Activated CD4-positive, alpha-beta T cell treated with anti-CD3 and anti-CD28 coated beads, Interleukin-2, amount 10 ng/mL, durations not matched to agents 7 days and 5 days (primary cell): ENCODE measurements around the gene KANK4. TPM values are rescaled to one million over a fixed set of nuclear protein-coding genes. Genes with fewer than 3 reads are reported as not detected.

Experiments used
- CTCF ChIA-PET: fragments of 350-600 bp; sonication (Branson Sonifier 250); formaldehyde crosslinking; loops from one replicate; lab custom pipeline; 2021; ENCODE audit warnings: antibody characterized with exemption; lab: Charles Lee
- POLR2A ChIA-PET: fragments of 350-600 bp; sonication (Branson Sonifier 250); formaldehyde crosslinking; loops from one replicate; lab custom pipeline; 2021; ENCODE audit warnings: antibody characterized with exemption; lab: Charles Lee
- DNase-seq: peaks from one replicate; pipeline ENCODE4 v3.0.0-alpha.2; 2020
- H3K27ac Mint-ChIP-seq: one replicate; pipeline ENCODE4 v1.8.0; 2021; ENCODE audit warnings: mild to moderate bottlenecking, moderate library complexity, mixed read lengths
- H3K27me3 Mint-ChIP-seq: one replicate; pipeline ENCODE4 v1.8.0; 2021; ENCODE audit warnings: mixed read lengths
- H3K36me3 Mint-ChIP-seq: one replicate; pipeline ENCODE4 v1.8.0; 2021; ENCODE audit warnings: low read depth, mixed read lengths
- H3K4me1 Mint-ChIP-seq: one replicate; pipeline ENCODE4 v1.8.0; 2021; ENCODE audit warnings: mixed read lengths
- H3K4me3 Mint-ChIP-seq: one replicate; pipeline ENCODE4 v1.8.0; 2021; ENCODE audit warnings: mild to moderate bottlenecking, moderate library complexity, mixed read lengths
- H3K9me3 Mint-ChIP-seq: one replicate; pipeline ENCODE4 v1.8.0; 2021; ENCODE audit warnings: mixed read lengths
- total RNA-seq, 2 experiments: library from RNA; stranded (reverse); gene quantifications; one replicate each; pipeline ENCODE4 v1.2.3, GENCODE V29; 2021

The KANK4 gene
- total RNA-seq, 2 experiments from 2014 or later: not detected

DNA sequence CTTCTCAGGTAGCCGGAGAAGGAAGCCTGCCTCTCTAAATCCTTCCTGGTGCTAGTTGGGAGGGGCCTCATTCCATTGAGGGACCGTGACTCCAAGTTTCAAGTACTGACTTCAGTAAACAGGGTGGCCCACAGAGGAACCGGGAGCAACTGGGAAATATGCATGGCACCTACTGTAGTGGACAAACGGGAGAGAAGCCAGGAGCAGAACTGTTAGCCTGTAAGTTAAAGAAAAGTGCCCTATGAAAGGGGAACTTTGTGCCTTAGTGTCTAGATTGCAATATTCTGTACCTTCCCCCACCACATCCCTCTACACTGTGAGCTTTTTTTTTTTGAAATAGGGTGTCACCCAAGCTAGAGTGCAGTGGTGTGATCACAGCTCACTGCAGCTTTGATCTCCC lies 33.2 kb upstream of the KANK4 start:
- no peak for DNase-seq
- no peaks in the 10 kb centered on the region for H3K4me1 Mint-ChIP-seq
- ChIA-PET POLR2A (no interaction called here), CTCF (no interaction called here)
- no peak overlapping the region for H3K27ac Mint-ChIP-seq
- no peak overlapping the region for H3K4me3 Mint-ChIP-seq
- H3K36me3 Mint-ChIP-seq: no peaks in the 10 kb centered on the region
- H3K27me3 Mint-ChIP-seq: no peaks in the 10 kb centered on the region
- no peaks in the 10 kb centered on the region for H3K9me3 Mint-ChIP-seq

DNA sequence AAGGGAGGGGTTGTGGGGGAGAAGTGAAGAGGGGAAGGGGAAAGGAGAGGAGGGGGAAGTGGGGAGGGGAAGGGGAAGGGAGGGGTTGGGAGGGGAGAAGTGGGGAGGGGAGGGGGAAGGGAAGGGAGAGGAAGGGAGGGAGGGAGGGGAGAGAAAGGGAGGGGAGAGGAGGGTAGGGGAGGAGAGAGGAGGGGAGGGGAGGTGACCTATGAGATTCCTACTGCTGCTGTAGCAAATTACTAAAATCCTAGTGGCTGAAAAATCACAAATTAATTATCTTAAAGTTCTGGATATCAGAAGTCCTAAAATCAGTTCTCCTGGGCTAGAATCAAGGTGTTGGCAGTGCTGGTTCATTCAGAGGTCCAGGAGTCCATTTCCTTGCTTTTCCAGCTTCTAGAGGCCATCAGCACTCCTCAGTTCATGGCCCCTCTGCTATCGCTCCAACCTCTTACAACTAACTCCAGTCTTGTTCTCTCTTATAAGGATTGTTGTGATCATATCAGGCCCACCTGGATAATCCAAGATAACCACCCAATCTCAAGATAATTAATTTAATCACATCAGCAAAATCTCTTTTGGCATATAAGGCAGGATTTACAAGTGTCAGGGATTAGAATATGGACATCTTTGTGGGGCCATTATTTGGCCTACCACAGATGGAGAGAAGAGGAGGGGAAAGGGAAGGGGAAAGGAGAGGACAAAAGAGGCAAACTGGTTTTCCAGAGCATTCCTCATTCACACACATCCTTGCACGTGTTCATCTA lies 30.4 kb upstream of the KANK4 start:
- Mint-ChIP-seq H3K36me3 (no peaks in the 10 kb centered on the region), H3K4me1 (no peaks in the 10 kb centered on the region), H3K9me3 (no peaks in the 10 kb centered on the region), H3K4me3 (no peak overlapping the region), H3K27me3 (no peaks in the 10 kb centered on the region), H3K27ac (no peak overlapping the region)
- no peak for DNase-seq
- ChIA-PET POLR2A (no interaction called here), CTCF (no interaction called here)

- H3K4me3 Mint-ChIP-seq: no peak overlapping the region
- ChIA-PET CTCF (no interaction called here), POLR2A (no interaction called here)
- no peaks in the 10 kb centered on the region for H3K9me3 Mint-ChIP-seq
- H3K27me3 Mint-ChIP-seq: no peaks in the 10 kb centered on the region
- DNase-seq: no peak
- H3K36me3 Mint-ChIP-seq: no peaks in the 10 kb centered on the region
- H3K4me1 Mint-ChIP-seq: no peaks in the 10 kb centered on the region
- no peak overlapping the region for H3K27ac Mint-ChIP-seq
Observed at GRCh38 chr1:62346886-62347285, 27.7 kb upstream of the KANK4 start.

GRCh38 chr1:62343911-62344310 lies 24.7 kb upstream of the KANK4 start:
- Mint-ChIP-seq H3K36me3 (no peaks in the 10 kb centered on the region), H3K27ac (no peak overlapping the region), H3K4me3 (no peak overlapping the region), H3K9me3 (no peaks in the 10 kb centered on the region), H3K4me1 (no peaks in the 10 kb centered on the region), H3K27me3 (no peaks in the 10 kb centered on the region)
- ChIA-PET POLR2A (no interaction called here), CTCF (no interaction called here)
- no peak for DNase-seq

DNA sequence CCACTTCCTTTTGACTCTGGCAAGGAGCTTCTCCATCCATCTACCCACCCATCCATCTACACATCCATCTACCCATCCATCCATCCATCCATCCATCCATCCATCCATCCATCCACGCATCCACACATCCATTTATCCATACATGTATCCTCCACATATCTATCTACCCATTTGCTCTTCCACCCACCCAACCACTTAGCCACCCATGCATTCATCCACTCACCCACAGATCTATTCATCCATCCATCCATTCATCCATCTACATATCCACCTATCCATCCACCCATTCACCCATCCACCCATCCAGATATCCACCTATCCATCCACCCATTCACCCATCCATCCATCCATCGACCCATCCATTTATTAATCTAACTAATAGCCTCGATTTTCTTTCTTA lies 23.0 kb upstream of the KANK4 start:
- Mint-ChIP-seq H3K9me3 (no peaks in the 10 kb centered on the region), H3K36me3 (no peaks in the 10 kb centered on the region), H3K27ac (no peak overlapping the region), H3K4me1 (no peaks in the 10 kb centered on the region), H3K27me3 (no peaks in the 10 kb centered on the region), H3K4me3 (no peak overlapping the region)
- ChIA-PET POLR2A (no interaction called here), CTCF (no interaction called here)
- no peak for DNase-seq

DNA sequence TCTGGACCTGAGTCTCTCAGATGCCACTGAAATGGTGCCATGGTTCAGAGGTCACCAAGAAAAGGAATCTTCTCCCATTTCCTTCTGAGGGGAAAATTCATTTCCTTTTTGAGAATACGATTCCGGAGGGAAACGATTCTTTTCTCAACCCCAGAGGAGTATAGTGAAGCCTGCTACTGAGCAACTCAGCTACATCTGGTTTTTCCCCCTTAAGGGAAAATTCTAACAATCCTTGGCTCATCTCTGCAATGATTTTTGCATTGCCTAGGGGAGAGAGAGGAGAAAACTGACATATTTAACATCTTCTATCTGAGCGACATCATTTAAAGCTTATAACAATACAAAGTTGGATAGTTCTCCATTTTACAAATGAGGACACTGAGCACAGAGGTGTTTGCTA lies 22.4 kb upstream of the KANK4 start:
- Mint-ChIP-seq H3K9me3 (no peaks in the 10 kb centered on the region), H3K4me3 (no peak overlapping the region), H3K27ac (no peak overlapping the region), H3K4me1 (no peaks in the 10 kb centered on the region), H3K27me3 (no peaks in the 10 kb centered on the region), H3K36me3 (no peaks in the 10 kb centered on the region)
- ChIA-PET POLR2A (no interaction called here), CTCF (no interaction called here)
- DNase-seq: no peak

GRCh38 chr1:62341089-62341488 lies 21.9 kb upstream of the KANK4 start:
- Mint-ChIP-seq H3K27ac (no peak overlapping the region), H3K4me3 (no peak overlapping the region), H3K36me3 (no peaks in the 10 kb centered on the region), H3K9me3 (no peaks in the 10 kb centered on the region), H3K27me3 (no peaks in the 10 kb centered on the region), H3K4me1 (no peaks in the 10 kb centered on the region)
- DNase-seq: no peak
- CTCF ChIA-PET: no interaction called here
- POLR2A ChIA-PET: no interaction called here

DNA sequence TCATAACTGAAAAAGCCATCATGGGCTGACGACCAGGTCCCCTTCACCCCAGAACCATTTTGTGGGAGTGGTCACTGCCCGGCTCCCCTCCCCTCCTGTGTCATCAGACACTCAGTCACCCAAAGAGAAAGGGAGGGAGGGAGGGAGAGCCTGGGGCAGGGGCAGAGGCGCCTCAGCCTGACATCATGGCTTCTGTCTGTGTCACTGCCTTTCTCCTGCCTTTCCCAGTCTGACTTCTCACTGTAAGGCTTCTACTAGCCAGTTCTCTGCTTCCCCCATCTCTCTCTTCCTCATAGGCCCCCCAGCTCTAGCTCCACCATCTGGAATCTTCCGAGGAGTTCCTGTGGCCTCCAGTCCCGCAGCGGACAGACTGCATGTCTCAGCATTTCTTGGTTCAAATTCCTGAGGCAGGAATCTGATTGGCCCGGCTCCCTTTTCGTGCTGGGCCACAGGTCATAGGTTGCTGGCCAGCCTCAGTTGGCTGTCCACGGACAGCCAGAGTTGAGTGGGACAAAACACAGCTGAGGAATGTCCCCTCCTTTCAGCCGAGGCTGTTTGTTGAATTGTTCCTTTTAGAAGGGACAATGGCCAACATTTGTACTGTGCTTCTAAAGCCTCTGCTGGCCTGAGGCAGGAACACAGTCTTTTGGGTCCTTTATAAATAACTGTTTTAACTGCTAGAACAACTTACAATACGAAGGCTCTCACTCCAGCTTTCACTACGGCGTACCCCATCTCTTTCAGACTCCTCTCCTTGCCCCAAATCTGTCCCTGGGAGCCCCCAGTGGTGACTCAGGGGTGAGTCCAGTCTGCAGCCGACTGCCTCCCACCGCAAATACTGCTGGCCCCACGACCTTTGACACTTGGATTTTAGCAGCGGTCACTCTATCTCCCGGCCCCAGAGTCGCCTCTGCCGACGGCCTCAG lies 18.7 kb upstream of the KANK4 start:
- no peak for DNase-seq
- H3K27ac Mint-ChIP-seq: peak overlapping the region; percentile 56
- CTCF ChIA-PET: no interaction called here
- no peaks in the 10 kb centered on the region for H3K9me3 Mint-ChIP-seq
- H3K27me3 Mint-ChIP-seq: no peaks in the 10 kb centered on the region
- POLR2A ChIA-PET: no interaction called here
- H3K4me1 Mint-ChIP-seq: no peaks in the 10 kb centered on the region
- no peaks in the 10 kb centered on the region for H3K36me3 Mint-ChIP-seq
- no peak overlapping the region for H3K4me3 Mint-ChIP-seq

DNA sequence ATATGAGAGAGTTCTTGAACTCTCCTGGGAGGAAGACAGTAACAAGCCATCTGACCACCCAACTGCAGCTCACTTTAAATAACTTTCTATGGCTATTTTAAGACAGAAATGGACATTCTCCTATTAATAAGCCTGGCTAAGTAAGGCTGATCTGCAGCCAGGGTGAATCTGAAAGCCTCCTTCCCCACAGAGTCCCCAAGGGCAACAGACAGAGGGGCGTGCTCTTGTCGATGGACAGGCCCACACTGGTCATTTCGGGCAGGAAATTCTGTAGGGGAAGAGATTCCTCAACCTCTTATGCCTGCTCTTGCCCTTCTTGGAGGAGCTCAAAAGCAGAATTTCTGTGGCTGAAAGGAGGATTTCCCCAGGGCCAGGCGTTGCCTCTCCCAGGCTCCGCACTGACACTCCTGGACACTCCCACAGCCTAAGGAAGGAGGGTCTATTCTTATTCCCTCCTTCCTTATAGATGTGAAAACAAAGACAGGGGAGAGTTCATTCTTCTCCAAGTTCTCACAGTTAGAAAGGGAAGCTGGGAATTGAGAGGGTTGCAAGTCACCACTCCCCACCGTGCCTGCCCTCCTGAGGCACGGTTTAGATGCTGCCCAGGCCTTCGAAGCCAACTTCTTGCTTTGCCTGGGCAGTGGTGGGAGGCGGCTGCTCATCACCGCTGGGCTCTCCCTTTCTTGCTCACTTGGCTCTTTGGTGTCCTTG lies 17.9 kb upstream of the KANK4 start:
- Mint-ChIP-seq H3K4me3 (no peak overlapping the region), H3K27ac (no peak overlapping the region), H3K9me3 (no peaks in the 10 kb centered on the region), H3K36me3 (no peaks in the 10 kb centered on the region), H3K27me3 (no peaks in the 10 kb centered on the region), H3K4me1 (no peaks in the 10 kb centered on the region)
- ChIA-PET POLR2A (no interaction called here), CTCF (interaction anchor here (0.6 kb wide), 1 partner anchor 22 kb away, joined by 5 read pairs; no protein-coding TSS in a partner anchor)
- no peak for DNase-seq

DNA sequence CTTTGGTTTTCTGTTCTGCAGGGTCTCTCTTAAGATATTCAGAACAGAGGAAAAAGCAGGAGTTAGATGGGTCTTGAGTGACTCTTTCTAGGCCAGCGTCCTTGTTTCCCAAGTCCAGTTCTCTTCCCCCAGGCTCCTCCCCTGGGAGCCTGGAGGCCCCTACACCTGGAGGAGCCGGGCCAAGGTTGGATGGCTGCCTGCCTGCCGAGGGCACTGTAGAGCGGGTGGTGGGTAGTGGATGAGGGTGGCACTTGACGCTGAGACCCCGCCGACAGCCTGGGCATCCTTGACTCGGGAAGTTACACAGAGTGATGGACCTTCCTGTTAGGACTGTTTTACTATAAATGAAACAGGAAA lies 17.4 kb upstream of the KANK4 start:
- H3K4me3 Mint-ChIP-seq: no peak overlapping the region
- H3K9me3 Mint-ChIP-seq: no peaks in the 10 kb centered on the region
- DNase-seq: no peak
- H3K4me1 Mint-ChIP-seq: no peaks in the 10 kb centered on the region
- no peak overlapping the region for H3K27ac Mint-ChIP-seq
- no peaks in the 10 kb centered on the region for H3K36me3 Mint-ChIP-seq
- ChIA-PET POLR2A (no interaction called here), CTCF (interaction anchor here (0.6 kb wide), 1 partner anchor 22 kb away, joined by 5 read pairs; no protein-coding TSS in a partner anchor)
- H3K27me3 Mint-ChIP-seq: no peaks in the 10 kb centered on the region

DNA sequence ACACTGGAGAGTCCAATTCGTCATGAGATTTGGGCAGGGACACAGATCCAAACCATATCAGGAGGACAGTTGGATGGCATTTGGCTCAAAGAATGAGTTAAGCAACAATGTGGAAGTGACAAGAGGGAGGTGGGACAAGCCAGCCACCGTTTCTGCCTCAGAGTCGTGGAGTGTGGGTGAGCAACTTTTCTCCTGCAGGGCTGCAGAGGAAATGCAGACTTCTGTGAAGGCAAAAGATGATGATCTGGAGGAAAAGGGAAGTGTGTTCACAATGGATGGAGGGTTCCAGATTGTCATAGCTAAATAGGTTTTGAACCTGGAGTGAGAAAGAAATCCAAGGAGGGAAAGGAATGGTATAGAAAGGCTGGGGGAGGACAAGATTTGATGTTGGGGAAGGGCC lies 16.4 kb upstream of the KANK4 start:
- Mint-ChIP-seq H3K9me3 (no peaks in the 10 kb centered on the region), H3K4me3 (no peak overlapping the region), H3K4me1 (no peaks in the 10 kb centered on the region), H3K27me3 (no peaks in the 10 kb centered on the region), H3K27ac (no peak overlapping the region), H3K36me3 (no peaks in the 10 kb centered on the region)
- ChIA-PET CTCF (no interaction called here), POLR2A (no interaction called here)
- DNase-seq: no peak

DNA sequence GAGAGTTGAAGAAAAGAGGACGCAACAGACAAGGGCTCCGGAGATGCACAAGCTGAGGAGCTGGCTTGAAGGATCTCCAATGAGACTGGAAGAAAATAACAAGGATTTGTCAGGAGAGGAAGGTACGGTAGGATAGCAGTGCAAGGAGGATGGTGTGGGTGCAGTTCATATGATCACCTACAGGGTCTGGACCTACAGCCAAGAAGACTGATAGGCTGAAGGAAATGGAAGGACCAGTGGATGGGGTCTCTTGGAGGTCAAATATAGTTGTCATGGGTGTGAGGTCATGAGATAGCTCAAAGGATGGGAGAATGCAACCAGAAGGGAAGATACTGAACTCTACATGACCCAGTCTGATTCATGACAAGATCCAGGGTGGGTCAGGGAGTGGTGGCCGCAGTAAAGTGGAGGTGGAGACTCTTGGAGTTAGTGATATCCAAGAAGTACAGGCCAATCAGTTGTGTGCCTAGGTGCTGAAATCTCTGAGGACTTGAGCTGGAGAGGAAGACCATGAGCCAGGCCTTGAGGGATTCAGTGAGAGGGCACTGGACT lies 15.3 kb upstream of the KANK4 start:
- DNase-seq: no peak
- Mint-ChIP-seq H3K4me3 (no peak overlapping the region), H3K27me3 (no peaks in the 10 kb centered on the region), H3K9me3 (no peaks in the 10 kb centered on the region), H3K36me3 (no peaks in the 10 kb centered on the region), H3K4me1 (no peaks in the 10 kb centered on the region), H3K27ac (no peak overlapping the region)
- CTCF ChIA-PET: no interaction called here
- POLR2A ChIA-PET: no interaction called here

DNA sequence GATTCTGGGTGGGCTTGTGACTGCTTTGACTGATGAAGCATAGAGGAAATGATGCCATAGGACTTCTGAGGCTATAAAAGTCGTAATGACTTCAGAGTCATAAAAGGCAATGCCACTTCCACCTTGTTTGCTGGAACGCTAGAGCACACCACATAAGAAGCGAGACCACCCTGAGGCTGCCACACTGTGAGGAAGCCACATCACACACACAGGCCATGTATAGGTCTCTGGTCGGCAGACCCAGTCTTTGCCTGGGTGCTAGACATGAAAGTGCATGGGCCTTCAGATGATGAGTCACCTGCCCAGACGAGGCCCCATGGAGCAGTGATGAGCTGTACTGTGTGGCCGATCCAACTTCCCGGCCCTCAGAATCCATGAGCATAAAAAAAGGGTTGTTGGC lies 14.2 kb upstream of the KANK4 start:
- Mint-ChIP-seq H3K9me3 (no peaks in the 10 kb centered on the region), H3K27ac (no peak overlapping the region), H3K36me3 (no peaks in the 10 kb centered on the region), H3K4me3 (no peak overlapping the region), H3K4me1 (no peaks in the 10 kb centered on the region), H3K27me3 (no peaks in the 10 kb centered on the region)
- no peak for DNase-seq
- ChIA-PET POLR2A (no interaction called here), CTCF (no interaction called here)
